PC-3 (cell line): ENCODE results near the gene MICALL2. TPM values are rescaled to one million over a fixed set of nuclear protein-coding genes. Genes with fewer than 3 reads are reported as not detected.

Experiments
- ATAC-seq: fragments of 200-7000 bp; cut with Tn5 transposase; 2 replicates; pipeline ENCODE4 v1.9.1; 2020; ENCODE audit warnings: mild to moderate bottlenecking, moderate library complexity
- BruUV-seq: library from RNA; stranded (reverse); fragments of 400-500 nt; replicated peaks from 2 replicates; lab custom pipeline; 2021; lab: Mats Ljungman, UMichigan
- CTCF ChIA-PET: fragments of 300-600 bp; sonication (Branson Sonifier 250); formaldehyde crosslinking; loops from one replicate; lab custom pipeline; 2022; ENCODE audit warnings: antibody characterized with exemption; lab: Charles Lee
- POLR2A ChIA-PET: fragments of 300-600 bp; sonication (Branson Sonifier 250); formaldehyde crosslinking; loops from one replicate; lab custom pipeline; 2022; ENCODE audit warnings: antibody characterized with exemption; ENCODE audit not compliant: unreplicated experiment; lab: Charles Lee
- DNase-seq: peaks from one replicate; pipeline ENCODE4 v3.0.0-alpha.2; 2015
- H2AFZ ChIP-seq: fragments of 300-600 bp; sonication (generic); 2 replicates; pipeline ENCODE4 v1.6.0; 2016; ENCODE audit warnings: antibody characterized with exemption, low read length
- H3F3A ChIP-seq: fragments of 300-600 bp; sonication (generic); one replicate; pipeline ENCODE4 v1.6.0; 2017; ENCODE audit warnings: antibody characterized with exemption, low read length, control low read depth, mild to moderate bottlenecking; ENCODE audit not compliant: unreplicated experiment
- H3K27ac ChIP-seq: fragments of 300-600 bp; sonication (generic); 2 replicates; pipeline ENCODE4 v1.5.1; 2016; ENCODE audit warnings: mild to moderate bottlenecking, low read length
- H3K27me3 ChIP-seq: fragments of 300-600 bp; sonication (generic); 2 replicates; pipeline ENCODE4 v1.6.1; 2016; ENCODE audit warnings: low read length, mixed read lengths
- H3K36me3 ChIP-seq: fragments of 300-600 bp; sonication (generic); 2 replicates; pipeline ENCODE4 v1.6.1; 2016; ENCODE audit warnings: low read depth, mixed run types, low read length, mixed read lengths
- H3K4me1 ChIP-seq: fragments of 300-600 bp; sonication (generic); 2 replicates; pipeline ENCODE4 v1.5.1; 2016; ENCODE audit warnings: low read length; ENCODE audit not compliant: insufficient read depth
- H3K4me2 ChIP-seq: fragments of 300-600 bp; sonication (generic); 2 replicates; pipeline ENCODE4 v1.6.0; 2016; ENCODE audit warnings: low read length
- H3K4me3 ChIP-seq: fragments of 300-600 bp; sonication (generic); 2 replicates; pipeline ENCODE4 v1.5.1; 2016; ENCODE audit warnings: mild to moderate bottlenecking, low read length, mixed read lengths
- H3K79me2 ChIP-seq: fragments of 300-600 bp; sonication (generic); 2 replicates; pipeline ENCODE4 v1.6.1; 2017; ENCODE audit warnings: low read length, mixed read lengths
- H3K9ac ChIP-seq: fragments of 300-600 bp; sonication (generic); 2 replicates; pipeline ENCODE4 v1.6.0; 2016; ENCODE audit warnings: mild to moderate bottlenecking, low read length
- H3K9me2 ChIP-seq: fragments of 300-600 bp; sonication (generic); replicated peaks from 2 replicates; pipeline ENCODE4 v1.6.1; 2016; ENCODE audit warnings: mixed run types, low read length, mixed read lengths
- H3K9me3 ChIP-seq: fragments of 300-600 bp; sonication (generic); 2 replicates; pipeline ENCODE4 v1.6.1; 2016; ENCODE audit warnings: low read length, mixed read lengths
- H4K20me1 ChIP-seq: fragments of 300-600 bp; sonication (generic); 2 replicates; pipeline ENCODE4 v1.6.1; 2016; ENCODE audit warnings: low read length, mixed read lengths
- CTCF ChIP-seq: fragments of 300-600 bp; sonication (generic); conservative IDR thresholded peaks from 2 replicates; pipeline ENCODE4 v1.5.1; 2017; ENCODE audit warnings: antibody characterized with exemption, low read depth, mild to moderate bottlenecking, low read length
- EZH2 ChIP-seq: fragments of 300-600 bp; sonication (generic); IDR thresholded peaks from one replicate; pipeline ENCODE4 v1.6.1; 2017; ENCODE audit warnings: antibody characterized with exemption, mild to moderate bottlenecking, low read length; ENCODE audit not compliant: unreplicated experiment
- EZH2phosphoT487 ChIP-seq: fragments of 300-600 bp; sonication (generic); IDR thresholded peaks from 2 replicates; pipeline ENCODE4 v1.6.1; 2018; ENCODE audit warnings: mild to moderate bottlenecking, antibody characterized with exemption, low read length, borderline replicate concordance
- intact Hi-C: fragments of 100-400 bp; cut with micrococcal nuclease; formaldehyde crosslinking; loops from 2 replicates; pipeline ENCODE4 v1.9.0; 2023
- total RNA-seq: library from RNA; depleted of rRNA; stranded (reverse); fragments of >200 nt; gene quantifications from 2 replicates; pipeline ENCODE4 v1.2.3, GENCODE V29; 2014; rRNA removed

Gene MICALL2
- total RNA-seq, 1 experiment from 2014 or later = 52.8 TPM

GRCh38 chr7:1385086-1385808 is 74.0 kb downstream of the MICALL2 start:
- no peak overlapping the region for H2AFZ ChIP-seq
- ChIA-PET POLR2A (no interaction called here), CTCF (no interaction called here)
- H3K4me2 ChIP-seq = no peak overlapping the region
- H3F3A ChIP-seq = no peaks in the 10 kb centered on the region
- no peak for ATAC-seq
- H3K4me3 ChIP-seq = no peak overlapping the region
- DNase-seq = no peak
- H3K9me2 ChIP-seq = no peaks in the 10 kb centered on the region
- no TSS peak for BruUV-seq
- no peaks in the 10 kb centered on the region for H3K9me3 ChIP-seq
- intact Hi-C loops = no loop called here
- no peaks in the 10 kb centered on the region for H4K20me1 ChIP-seq
- peaks cover 63% of the 10 kb centered on the region for H3K27me3 ChIP-seq
- H3K36me3 ChIP-seq = no peaks in the 10 kb centered on the region
- H3K79me2 ChIP-seq = no peaks in the 10 kb centered on the region
- H3K4me1 ChIP-seq = no peaks in the 10 kb centered on the region
- no peak for TF ChIP-seq CTCF
- no peak for TF ChIP-seq EZH2
- no peak for TF ChIP-seq EZH2phosphoT487
- H3K27ac ChIP-seq = no peak overlapping the region
- no peak overlapping the region for H3K9ac ChIP-seq

Other genes starting within 250 kb of the MICALL2 start
- not detected in 2 replicates for gene UNCX, start 226.6 kb downstream of the MICALL2 start, total RNA-seq
- gene INTS1, start 44.9 kb upstream of the MICALL2 start, total RNA-seq = 62.9 and 92.6 TPM in 2 replicates
- gene MAFK, start 71.2 kb upstream of the MICALL2 start, total RNA-seq = 61.6 and 83.3 TPM in 2 replicates
- gene TMEM184A, start 96.7 kb upstream of the MICALL2 start, total RNA-seq = 23.1 and 31.3 TPM in 2 replicates
- 133 and 171 TPM in 2 replicates for gene PSMG3, start 110.6 kb upstream of the MICALL2 start, total RNA-seq
- gene ELFN1, start 210.8 kb upstream of the MICALL2 start, total RNA-seq = 0.69 and 0.75 TPM in 2 replicates